K562 (cell line): ENCODE measurements around the gene PRR7. TPM values are rescaled to one million over a fixed set of nuclear protein-coding genes. Genes with fewer than 3 reads are reported as not detected.
A peak's percentile ranks its signal among the peaks of the same experiment; 100 is the strongest.

Source experiments
- CHD1 ChIP-seq: fragments of 200-600 bp; sonication (generic); IDR thresholded peaks from one replicate; pipeline ENCODE4 v1.6.1; 2012; ENCODE audit warnings: mild to moderate bottlenecking, moderate library complexity, low read length, inconsistent platforms
- ELF4 ChIP-seq: fragments of 450-650 bp; formaldehyde crosslinking; IDR thresholded peaks from 2 replicates; pipeline ENCODE4 v1.4.0; 2022; ENCODE audit warnings: missing genetic modification characterization
- GTF2F1 ChIP-seq: IDR thresholded peaks from 2 replicates; pipeline ENCODE4 v1.6.1; 2011; ENCODE audit warnings: low read depth, low read length, improper control_type of control experiment
- HDGF ChIP-seq: fragments of 450-650 bp; IDR thresholded peaks from 2 replicates; pipeline ENCODE4 v1.6.1; 2016
- LARP7 ChIP-seq: fragments of 450-650 bp; IDR thresholded peaks from 2 replicates; pipeline ENCODE4 v1.6.1; 2016
- MIER1 ChIP-seq: fragments of 450-650 bp; IDR thresholded peaks from 2 replicates; pipeline ENCODE4 v1.6.1; 2016; ENCODE audit warnings: antibody characterized with exemption, mild to moderate bottlenecking, low read depth
- POLR2H ChIP-seq: IDR thresholded peaks from 2 replicates; pipeline ENCODE4 v1.6.1; 2016; ENCODE audit warnings: missing genetic modification characterization, low read depth, mild to moderate bottlenecking, control low read depth, missing compliant biosample characterization, moderate library complexity
- SMARCB1 ChIP-seq: IDR thresholded peaks from 2 replicates; pipeline ENCODE4 v1.6.1; 2011; ENCODE audit warnings: improper control_type of control experiment, low read depth; ENCODE audit not compliant: insufficient read length
- SRF ChIP-seq, 2 experiments: fragments of 250-450, 450-650 bp in 1 of 2; sonication (Bioruptor Pico) in 1 of 2; sonication (generic) in 1 of 2; formaldehyde crosslinking; IDR thresholded peaks; 2 replicates each; pipeline versions ENCODE4 v1.5.0 to v1.5.1; 2020 to 2022; ENCODE audit warnings: mild to moderate bottlenecking in 1 of 2, missing genetic modification reagents in 1 of 2
- TAF1 ChIP-seq: IDR thresholded peaks from 2 replicates; pipeline ENCODE4 v1.6.1; 2011; ENCODE audit warnings: mild to moderate bottlenecking, low read length, moderate library complexity; ENCODE audit not compliant: insufficient read depth, control insufficient read depth, severe bottlenecking; ENCODE audit errors: extremely low read depth
- XRCC5 ChIP-seq: fragments of 200-400 bp; formaldehyde crosslinking; IDR thresholded peaks from 2 replicates; pipeline ENCODE4 v1.6.1; 2017; ENCODE audit warnings: low read depth, mild to moderate bottlenecking, low read length
- ZFP36 ChIP-seq: fragments of 150-350 bp; IDR thresholded peaks from 2 replicates; pipeline ENCODE4 v1.6.1; 2018; ENCODE audit warnings: low read length, low read depth; ENCODE audit not compliant: partially characterized antibody
- ZNF146 ChIP-seq: IDR thresholded peaks from one replicate; pipeline ENCODE4 v1.6.1; 2018; ENCODE audit warnings: missing compliant biosample characterization; ENCODE audit not compliant: unreplicated experiment
- ZNF507 ChIP-seq: conservative IDR thresholded peaks from 2 replicates; pipeline ENCODE4 v1.6.1; 2017; ENCODE audit warnings: missing genetic modification characterization, missing compliant biosample characterization
- polyA plus RNA-seq, 8 experiments: library from polyadenylated mRNA; depleted of rRNA in 4 of 8; stranded (reverse) in 5 of 8; unstranded in 3 of 8; fragments of >200 nt; fragmentation: Nextera tagmentation in 2 of 8; fragmentation: Illumina TruSeq in 1 of 8; extraction: Ambion mirVana in 2 of 8; extraction: Trizol in 1 of 8; gene quantifications; 2 replicates each; pipeline versions ENCODE4 v1.2.1 to v1.2.3, GENCODE V29; 2011 to 2014; ENCODE audit warnings: inconsistent platforms in 1 of 8, missing spikeins in 1 of 8
- total RNA-seq, 7 experiments: library from RNA; depleted of rRNA in 6 of 7; stranded (reverse); fragments of >200 nt in 6 of 7; fragmentation: Illumina TruSeq in 2 of 7; extraction: Trizol in 2 of 7; gene quantifications; 2 replicates each; pipeline versions ENCODE4 v1.2.1 to v1.2.3, GENCODE V29; 2011 to 2021; ENCODE audit warnings: low replicate concordance in 1 of 7
- TF ChIP-seq, protein P1 (sequence below): fragments of 250-450 bp; sonication (Bioruptor Pico); IDR thresholded peaks from 2 replicates; pipeline ENCODE4 v1.9.0; 2021; ENCODE audit warnings: mild to moderate bottlenecking
- TF ChIP-seq, protein P2 (sequence below), 2 experiments: IDR thresholded peaks; 2 replicates each; pipeline ENCODE4 v1.6.1; 2012; ENCODE audit warnings: improper control_type of control experiment in 2 of 2, low read depth in 2 of 2, low read length in 2 of 2, borderline replicate concordance in 1 of 2
- TF ChIP-seq, protein P3 (sequence below): fragments of 250-450 bp; sonication (Bioruptor Pico); IDR thresholded peaks from 2 replicates; pipeline ENCODE4 v1.8.0; 2021; ENCODE audit warnings: moderate library complexity, mild to moderate bottlenecking, inconsistent platforms
- TF ChIP-seq, protein P4 (sequence below): fragments of 250-450 bp; sonication (Bioruptor Pico); IDR thresholded peaks from 2 replicates; pipeline ENCODE4 v1.4.0; 2020; ENCODE audit warnings: borderline replicate concordance
- TF ChIP-seq, protein P5 (sequence below): fragments of 450-650 bp; formaldehyde crosslinking; IDR thresholded peaks from 2 replicates; pipeline ENCODE4 v1.4.0; 2020; ENCODE audit warnings: mild to moderate bottlenecking, moderate library complexity

PRR7 gene
- total and polyA plus RNA-seq, 9 of the 15 experiments (the other 6 are each of a cell fraction or from before 2014, with no cell fraction given), result 0.80 to 11.3 (median 10.4) TPM; not detected in 4

DNA sequence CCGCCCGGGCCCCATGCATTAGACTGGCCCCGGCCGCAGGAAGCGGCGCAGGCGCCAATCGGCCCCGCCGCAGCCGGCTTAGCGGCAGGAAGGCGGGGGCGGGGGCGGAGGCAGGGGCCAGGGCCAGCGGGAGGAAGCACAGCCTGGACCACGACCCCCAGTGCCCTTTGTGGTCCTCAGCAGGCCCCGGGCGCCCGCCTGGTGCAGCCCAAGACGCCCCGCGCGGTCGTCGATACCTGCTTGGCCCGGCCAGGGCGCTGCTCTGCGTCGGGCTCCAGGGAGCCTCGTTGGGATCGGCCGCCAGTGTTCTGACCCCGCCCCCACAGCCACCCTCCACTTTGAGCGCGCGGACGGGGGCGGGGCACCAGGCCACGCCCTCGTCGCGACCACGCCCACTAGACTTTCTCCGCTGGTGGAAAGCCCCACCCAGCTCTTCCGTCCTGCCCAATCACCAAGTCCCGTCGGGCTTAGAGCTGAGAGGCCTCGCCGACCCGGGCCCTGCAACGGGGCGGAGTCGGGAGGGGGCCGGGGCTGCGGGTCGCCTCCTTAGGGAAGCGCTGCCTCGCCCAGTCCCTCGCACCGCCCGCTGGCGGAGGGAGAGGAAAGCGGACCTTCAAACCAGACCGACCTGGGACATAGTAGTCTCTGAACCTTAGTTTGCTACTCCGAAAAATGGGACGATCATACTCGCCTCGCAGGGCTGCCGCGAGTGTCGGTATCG lies 50.8 kb downstream of the PRR7 start, which contains the start of gene PDLIM7 (continued):
- TF ChIP-seq ZNF507 (tag) (no peak), TAF1 (peak; percentile 90), CHD1 (peak; percentile 8), MIER1 (no peak), SRF (CRISPR knock-in tag; IDR thresholded peaks at IDR 0.05) (no peak), ELF4 (CRISPR knock-in tag) (no peak), ZFP36 (peak; percentile 39), POLR2H (tag) (peak; percentile 96), XRCC5 (peak; percentile 60), GTF2F1 (peak; percentile 57; the same call in 1 of the 2 replicates), ZNF146 (no peak), SMARCB1 (no peak), LARP7 (no peak), HDGF (peak; percentile 97)
- TF ChIP-seq, protein P1, sequence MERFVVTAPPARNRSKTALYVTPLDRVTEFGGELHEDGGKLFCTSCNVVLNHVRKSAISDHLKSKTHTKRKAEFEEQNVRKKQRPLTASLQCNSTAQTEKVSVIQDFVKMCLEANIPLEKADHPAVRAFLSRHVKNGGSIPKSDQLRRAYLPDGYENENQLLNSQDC, result peak; percentile 64; the same call in 1 of the 2 replicates
- TF ChIP-seq, protein P2, sequence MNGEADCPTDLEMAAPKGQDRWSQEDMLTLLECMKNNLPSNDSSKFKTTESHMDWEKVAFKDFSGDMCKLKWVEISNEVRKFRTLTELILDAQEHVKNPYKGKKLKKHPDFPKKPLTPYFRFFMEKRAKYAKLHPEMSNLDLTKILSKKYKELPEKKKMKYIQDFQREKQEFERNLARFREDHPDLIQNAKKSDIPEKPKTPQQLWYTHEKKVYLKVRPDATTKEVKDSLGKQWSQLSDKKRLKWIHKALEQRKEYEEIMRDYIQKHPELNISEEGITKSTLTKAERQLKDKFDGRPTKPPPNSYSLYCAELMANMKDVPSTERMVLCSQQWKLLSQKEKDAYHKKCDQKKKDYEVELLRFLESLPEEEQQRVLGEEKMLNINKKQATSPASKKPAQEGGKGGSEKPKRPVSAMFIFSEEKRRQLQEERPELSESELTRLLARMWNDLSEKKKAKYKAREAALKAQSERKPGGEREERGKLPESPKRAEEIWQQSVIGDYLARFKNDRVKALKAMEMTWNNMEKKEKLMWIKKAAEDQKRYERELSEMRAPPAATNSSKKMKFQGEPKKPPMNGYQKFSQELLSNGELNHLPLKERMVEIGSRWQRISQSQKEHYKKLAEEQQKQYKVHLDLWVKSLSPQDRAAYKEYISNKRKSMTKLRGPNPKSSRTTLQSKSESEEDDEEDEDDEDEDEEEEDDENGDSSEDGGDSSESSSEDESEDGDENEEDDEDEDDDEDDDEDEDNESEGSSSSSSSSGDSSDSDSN (IDR thresholded peaks at IDR 0.05; ENCODE audit: borderline replicate concordance in 1 of 2, low read depth in 2 of 2, low read length in 2 of 2), result peak in 1 of 2 experiments; percentile 76; a peak in 2 of 4 replicates
- TF ChIP-seq, protein P3, sequence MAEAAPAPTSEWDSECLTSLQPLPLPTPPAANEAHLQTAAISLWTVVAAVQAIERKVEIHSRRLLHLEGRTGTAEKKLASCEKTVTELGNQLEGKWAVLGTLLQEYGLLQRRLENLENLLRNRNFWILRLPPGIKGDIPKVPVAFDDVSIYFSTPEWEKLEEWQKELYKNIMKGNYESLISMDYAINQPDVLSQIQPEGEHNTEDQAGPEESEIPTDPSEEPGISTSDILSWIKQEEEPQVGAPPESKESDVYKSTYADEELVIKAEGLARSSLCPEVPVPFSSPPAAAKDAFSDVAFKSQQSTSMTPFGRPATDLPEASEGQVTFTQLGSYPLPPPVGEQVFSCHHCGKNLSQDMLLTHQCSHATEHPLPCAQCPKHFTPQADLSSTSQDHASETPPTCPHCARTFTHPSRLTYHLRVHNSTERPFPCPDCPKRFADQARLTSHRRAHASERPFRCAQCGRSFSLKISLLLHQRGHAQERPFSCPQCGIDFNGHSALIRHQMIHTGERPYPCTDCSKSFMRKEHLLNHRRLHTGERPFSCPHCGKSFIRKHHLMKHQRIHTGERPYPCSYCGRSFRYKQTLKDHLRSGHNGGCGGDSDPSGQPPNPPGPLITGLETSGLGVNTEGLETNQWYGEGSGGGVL (CRISPR knock-in tag), result no peak
- TF ChIP-seq, protein P4, sequence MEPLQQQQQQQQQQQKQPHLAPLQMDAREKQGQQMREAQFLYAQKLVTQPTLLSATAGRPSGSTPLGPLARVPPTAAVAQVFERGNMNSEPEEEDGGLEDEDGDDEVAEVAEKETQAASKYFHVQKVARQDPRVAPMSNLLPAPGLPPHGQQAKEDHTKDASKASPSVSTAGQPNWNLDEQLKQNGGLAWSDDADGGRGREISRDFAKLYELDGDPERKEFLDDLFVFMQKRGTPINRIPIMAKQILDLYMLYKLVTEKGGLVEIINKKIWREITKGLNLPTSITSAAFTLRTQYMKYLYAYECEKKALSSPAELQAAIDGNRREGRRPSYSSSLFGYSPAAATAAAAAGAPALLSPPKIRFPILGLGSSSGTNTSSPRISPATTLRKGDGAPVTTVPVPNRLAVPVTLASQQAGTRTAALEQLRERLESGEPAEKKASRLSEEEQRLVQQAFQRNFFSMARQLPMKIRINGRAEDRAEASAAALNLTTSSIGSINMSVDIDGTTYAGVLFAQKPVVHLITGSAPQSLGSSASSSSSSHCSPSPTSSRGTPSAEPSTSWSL, result no peak
- TF ChIP-seq, protein P5, sequence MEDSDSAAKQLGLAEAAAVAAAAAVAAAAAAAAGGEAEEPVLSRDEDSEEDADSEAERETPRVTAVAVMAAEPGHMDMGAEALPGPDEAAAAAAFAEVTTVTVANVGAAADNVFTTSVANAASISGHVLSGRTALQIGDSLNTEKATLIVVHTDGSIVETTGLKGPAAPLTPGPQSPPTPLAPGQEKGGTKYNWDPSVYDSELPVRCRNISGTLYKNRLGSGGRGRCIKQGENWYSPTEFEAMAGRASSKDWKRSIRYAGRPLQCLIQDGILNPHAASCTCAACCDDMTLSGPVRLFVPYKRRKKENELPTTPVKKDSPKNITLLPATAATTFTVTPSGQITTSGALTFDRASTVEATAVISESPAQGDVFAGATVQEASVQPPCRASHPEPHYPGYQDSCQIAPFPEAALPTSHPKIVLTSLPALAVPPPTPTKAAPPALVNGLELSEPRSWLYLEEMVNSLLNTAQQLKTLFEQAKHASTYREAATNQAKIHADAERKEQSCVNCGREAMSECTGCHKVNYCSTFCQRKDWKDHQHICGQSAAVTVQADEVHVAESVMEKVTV, result no peak
